Measurements from ENCODE around the gene HEG1. TPM values are rescaled to one million over a fixed set of nuclear protein-coding genes. Genes with fewer than 3 reads are reported as not detected.

The HEG1 gene, protein sequence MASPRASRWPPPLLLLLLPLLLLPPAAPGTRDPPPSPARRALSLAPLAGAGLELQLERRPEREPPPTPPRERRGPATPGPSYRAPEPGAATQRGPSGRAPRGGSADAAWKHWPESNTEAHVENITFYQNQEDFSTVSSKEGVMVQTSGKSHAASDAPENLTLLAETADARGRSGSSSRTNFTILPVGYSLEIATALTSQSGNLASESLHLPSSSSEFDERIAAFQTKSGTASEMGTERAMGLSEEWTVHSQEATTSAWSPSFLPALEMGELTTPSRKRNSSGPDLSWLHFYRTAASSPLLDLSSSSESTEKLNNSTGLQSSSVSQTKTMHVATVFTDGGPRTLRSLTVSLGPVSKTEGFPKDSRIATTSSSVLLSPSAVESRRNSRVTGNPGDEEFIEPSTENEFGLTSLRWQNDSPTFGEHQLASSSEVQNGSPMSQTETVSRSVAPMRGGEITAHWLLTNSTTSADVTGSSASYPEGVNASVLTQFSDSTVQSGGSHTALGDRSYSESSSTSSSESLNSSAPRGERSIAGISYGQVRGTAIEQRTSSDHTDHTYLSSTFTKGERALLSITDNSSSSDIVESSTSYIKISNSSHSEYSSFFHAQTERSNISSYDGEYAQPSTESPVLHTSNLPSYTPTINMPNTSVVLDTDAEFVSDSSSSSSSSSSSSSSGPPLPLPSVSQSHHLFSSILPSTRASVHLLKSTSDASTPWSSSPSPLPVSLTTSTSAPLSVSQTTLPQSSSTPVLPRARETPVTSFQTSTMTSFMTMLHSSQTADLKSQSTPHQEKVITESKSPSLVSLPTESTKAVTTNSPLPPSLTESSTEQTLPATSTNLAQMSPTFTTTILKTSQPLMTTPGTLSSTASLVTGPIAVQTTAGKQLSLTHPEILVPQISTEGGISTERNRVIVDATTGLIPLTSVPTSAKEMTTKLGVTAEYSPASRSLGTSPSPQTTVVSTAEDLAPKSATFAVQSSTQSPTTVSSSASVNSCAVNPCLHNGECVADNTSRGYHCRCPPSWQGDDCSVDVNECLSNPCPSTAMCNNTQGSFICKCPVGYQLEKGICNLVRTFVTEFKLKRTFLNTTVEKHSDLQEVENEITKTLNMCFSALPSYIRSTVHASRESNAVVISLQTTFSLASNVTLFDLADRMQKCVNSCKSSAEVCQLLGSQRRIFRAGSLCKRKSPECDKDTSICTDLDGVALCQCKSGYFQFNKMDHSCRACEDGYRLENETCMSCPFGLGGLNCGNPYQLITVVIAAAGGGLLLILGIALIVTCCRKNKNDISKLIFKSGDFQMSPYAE (N-terminal part only)
- 153 TPM for total RNA-seq

DNA sequence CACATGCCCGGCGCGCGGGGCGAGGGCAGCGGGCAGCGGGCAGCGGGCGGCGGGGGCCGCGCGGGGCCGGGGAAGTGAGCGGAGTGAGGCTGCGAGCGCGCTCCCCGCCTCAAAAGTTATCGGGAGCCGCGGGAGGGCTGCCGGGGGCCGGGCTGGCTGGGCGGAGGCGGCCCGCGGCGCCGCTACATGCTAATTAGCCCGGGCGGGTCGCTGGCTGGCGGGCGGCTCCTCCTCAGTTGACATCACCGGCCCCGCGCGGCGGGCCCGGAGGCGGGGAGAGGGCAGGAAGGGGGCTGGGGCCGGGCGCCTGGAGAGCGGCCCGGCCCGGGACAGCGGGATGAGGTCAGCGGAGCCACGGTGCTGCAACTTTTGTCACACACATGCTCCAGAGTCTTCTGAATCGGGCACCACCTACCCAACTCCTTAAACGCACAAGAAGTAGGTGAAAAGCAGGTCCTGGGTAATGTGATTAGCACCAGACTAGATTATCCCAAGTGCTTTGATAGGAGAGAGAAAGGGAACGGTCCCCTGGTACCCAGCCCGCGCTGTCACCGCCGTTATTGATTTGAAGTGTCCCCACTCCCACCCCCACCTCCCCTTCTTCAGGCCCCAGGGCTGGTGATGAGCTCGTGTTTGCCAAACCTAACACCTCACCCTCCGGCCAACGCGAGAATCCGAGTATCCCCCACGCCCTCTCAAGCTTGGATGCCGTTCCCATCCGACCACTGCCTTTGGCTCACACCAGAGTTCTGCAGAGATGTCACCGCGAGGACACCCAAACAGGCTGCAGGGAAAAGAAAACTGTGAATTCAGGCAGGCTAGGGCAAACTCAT, at the start of gene HEG1:
HEG1 (minus strand) TSS at position 85 of the 833 bp plus-strand sequence. CDS start 107 bp downstream, outside the sequence.
- Histone ChIP-seq H3K27me3 (no peaks in the 10 kb centered on the region), H3K4me3 (peak within 1 kb of the TSS; percentile 72 to 93), H3K4me1 (peaks cover 21 to 49% of the 10 kb centered on the region in 2 donors), H3K36me3 (no peaks in the 10 kb centered on the region), H3K9me3 (no peaks in the 10 kb centered on the region), H3K27ac (peak within 1 kb of the TSS; percentile 95 to 98)
- peak; percentile 81 to 96 for DNase-seq (ENCODE audit: low spot score in 2 of 2)
- intact Hi-C loops (cut with DNase I), result loop anchor here (2.0 to 10.0 kb wide), 4 partner anchors 13 to 1671 kb away; no protein-coding TSS in a partner anchor
- TF ChIP-seq, protein P1, sequence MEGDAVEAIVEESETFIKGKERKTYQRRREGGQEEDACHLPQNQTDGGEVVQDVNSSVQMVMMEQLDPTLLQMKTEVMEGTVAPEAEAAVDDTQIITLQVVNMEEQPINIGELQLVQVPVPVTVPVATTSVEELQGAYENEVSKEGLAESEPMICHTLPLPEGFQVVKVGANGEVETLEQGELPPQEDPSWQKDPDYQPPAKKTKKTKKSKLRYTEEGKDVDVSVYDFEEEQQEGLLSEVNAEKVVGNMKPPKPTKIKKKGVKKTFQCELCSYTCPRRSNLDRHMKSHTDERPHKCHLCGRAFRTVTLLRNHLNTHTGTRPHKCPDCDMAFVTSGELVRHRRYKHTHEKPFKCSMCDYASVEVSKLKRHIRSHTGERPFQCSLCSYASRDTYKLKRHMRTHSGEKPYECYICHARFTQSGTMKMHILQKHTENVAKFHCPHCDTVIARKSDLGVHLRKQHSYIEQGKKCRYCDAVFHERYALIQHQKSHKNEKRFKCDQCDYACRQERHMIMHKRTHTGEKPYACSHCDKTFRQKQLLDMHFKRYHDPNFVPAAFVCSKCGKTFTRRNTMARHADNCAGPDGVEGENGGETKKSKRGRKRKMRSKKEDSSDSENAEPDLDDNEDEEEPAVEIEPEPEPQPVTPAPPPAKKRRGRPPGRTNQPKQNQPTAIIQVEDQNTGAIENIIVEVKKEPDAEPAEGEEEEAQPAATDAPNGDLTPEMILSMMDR (IDR thresholded peaks at IDR 0.05), result no peak

DNA sequence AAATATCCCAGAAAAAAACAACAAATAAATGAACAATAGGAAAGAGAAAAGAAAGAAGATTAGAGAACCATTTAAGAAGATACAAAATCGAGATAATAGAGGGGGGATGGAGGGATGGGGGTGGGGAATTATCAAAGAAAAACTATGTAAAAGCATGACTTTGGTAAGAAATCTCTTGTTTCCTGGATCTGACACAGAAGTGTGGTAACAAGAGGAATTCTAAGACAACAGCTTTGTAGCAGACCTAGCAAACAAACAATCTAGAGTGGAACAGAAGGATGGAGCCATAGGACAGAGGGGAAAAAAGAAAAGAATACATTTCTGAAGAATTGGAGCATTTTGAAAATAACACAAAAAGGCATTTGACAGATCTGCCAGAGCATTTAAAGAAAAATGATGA, 49.3 kb upstream of the HEG1 start:
- Histone ChIP-seq H3K27ac (no peak overlapping the region), H3K9me3 (peaks cover 0 to 9% of the 10 kb centered on the region in 2 donors), H3K36me3 (no peaks in the 10 kb centered on the region), H3K4me1 (peaks cover 5 to 20% of the 10 kb centered on the region in 2 donors), H3K4me3 (no peak overlapping the region), H3K27me3 (no peaks in the 10 kb centered on the region)
- TF ChIP-seq, protein P1 (IDR thresholded peaks at IDR 0.05), result no peak
- no peak for DNase-seq (ENCODE audit: low spot score in 2 of 2)
- intact Hi-C loops (cut with DNase I), result loop anchor here (5.0 kb wide), 1 partner anchor 43 kb away; no protein-coding TSS in a partner anchor

DNA sequence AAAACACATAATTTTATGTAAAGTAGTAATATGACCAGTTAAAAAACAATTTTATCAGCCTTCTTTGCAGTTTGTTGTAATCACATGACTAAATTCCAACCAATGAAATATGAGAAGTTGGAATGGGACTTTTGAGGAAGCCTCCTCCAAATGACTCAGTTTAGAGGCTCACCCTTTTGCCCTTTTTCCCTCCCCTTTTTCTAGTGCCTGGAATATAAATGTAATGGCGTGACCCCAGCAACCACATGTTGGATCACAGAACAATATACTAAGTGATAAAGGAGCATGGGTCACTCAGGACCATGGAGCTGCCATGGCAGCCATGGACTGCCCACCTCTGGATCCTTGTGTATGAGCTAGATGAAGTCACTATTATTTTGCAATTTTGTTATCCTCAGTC, 48.8 kb upstream of the HEG1 start:
- intact Hi-C loops (cut with DNase I), result loop anchor here (5.0 kb wide), 1 partner anchor 42 kb away; no protein-coding TSS in a partner anchor
- no peak for DNase-seq (ENCODE audit: low spot score in 2 of 2)

DNA sequence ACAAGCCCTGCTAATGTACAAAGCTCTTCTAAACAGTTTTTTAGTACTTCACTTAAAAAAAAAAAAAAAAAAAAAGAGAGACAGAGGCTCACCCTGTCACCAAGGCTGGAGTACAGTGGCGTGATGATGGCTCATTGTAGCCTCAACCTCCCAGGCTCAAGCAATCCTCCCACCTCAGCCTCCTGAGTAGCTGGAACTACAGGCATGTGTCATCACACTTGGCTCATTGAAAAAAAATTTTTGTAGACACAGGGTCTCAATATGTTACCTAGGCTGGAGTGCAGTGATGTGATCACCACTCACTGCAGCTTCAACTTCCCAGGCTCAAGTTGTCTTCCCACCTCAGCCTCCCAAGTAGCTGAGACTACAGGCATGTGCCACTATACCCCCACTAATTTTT, 47.6 kb upstream of the HEG1 start:
- H3K27me3 ChIP-seq, result no peaks in the 10 kb centered on the region
- TF ChIP-seq, protein P1 (IDR thresholded peaks at IDR 0.05), result no peak
- H3K36me3 ChIP-seq, result no peaks in the 10 kb centered on the region
- H3K9me3 ChIP-seq, result peaks cover 0 to 17% of the 10 kb centered on the region in 2 donors
- no peak overlapping the region for H3K27ac ChIP-seq
- intact Hi-C loops (cut with DNase I), result no loop called here
- DNase-seq (ENCODE audit: low spot score in 2 of 2), result no peak
- peaks cover 5 to 10% of the 10 kb centered on the region in 2 donors for H3K4me1 ChIP-seq
- H3K4me3 ChIP-seq, result no peak overlapping the region

More for the DNA sequence above, 48.8 kb upstream of the HEG1 start:
- Histone ChIP-seq H3K27ac (no peak overlapping the region), H3K9me3 (peaks cover 0 to 10% of the 10 kb centered on the region in 2 donors), H3K27me3 (no peaks in the 10 kb centered on the region), H3K4me1 (peaks cover 5 to 17% of the 10 kb centered on the region in 2 donors), H3K36me3 (no peaks in the 10 kb centered on the region), H3K4me3 (no peak overlapping the region)
- TF ChIP-seq, protein P1 (IDR thresholded peaks at IDR 0.05), result no peak

All from ascending aorta (tissue), 2 donors.